ENCODE measurements around the gene URI1. TPM values are rescaled to one million over a fixed set of nuclear protein-coding genes. Genes with fewer than 3 reads are reported as not detected.
"Not testable (repeated sequence)": the region's sequence is repeated elsewhere in the genome, so short reads cannot be mapped to it uniquely, and the experiment has no call there.

Gene URI1
- 10 to 100 TPM; 65.9 to 69.8 TPM for total RNA-seq

GRCh38 chr19:29941828-29942403, at the start of gene URI1:
URI1 (plus strand) TSS chr19:29942239; CDS start chr19:29942548, 309 bp downstream.
- Mint-ChIP-seq H3K4me3 (peak within 1 kb of the TSS; percentile 97), H3K9me3 (peaks cover 4% of the 10 kb centered on the region), H3K4me1 (ENCODE audit: low read depth) (peaks cover 38% of the 10 kb centered on the region), H3K27me3 (ENCODE audit: low read depth) (peaks cover 2% of the 10 kb centered on the region), H3K27ac (peak within 1 kb of the TSS; percentile 90), H3K36me3 (ENCODE audit: low read depth) (peaks cover 11% of the 10 kb centered on the region)
- CTCF ChIA-PET, result interaction anchor here (0.6 to 0.7 kb wide), 5 partner anchors 15 to 585 kb away, joined by 3 read pairs; no protein-coding TSS in a partner anchor
- peak; percentile 94 for DNase-seq
- intact Hi-C loops (cut with micrococcal nuclease), result loop anchor here (1.0 to 10.0 kb wide), 6 partner anchors 97 to 1273 kb away; partner anchors contain the start of gene POP4

- no peaks in the 10 kb centered on the region for H3K4me1 Mint-ChIP-seq (ENCODE audit: low read depth)
- intact Hi-C loops (cut with micrococcal nuclease), result no loop called here
- DNase-seq, result no peak
- no peaks in the 10 kb centered on the region for H3K36me3 Mint-ChIP-seq (ENCODE audit: low read depth)
- H3K27ac Mint-ChIP-seq, result no peak overlapping the region
- no peaks in the 10 kb centered on the region for H3K9me3 Mint-ChIP-seq
- H3K27me3 Mint-ChIP-seq (ENCODE audit: low read depth), result no peaks in the 10 kb centered on the region
- CTCF ChIA-PET, result interaction anchor here (1.4 kb wide), 1 partner anchor 11 kb away, joined by 3 read pairs; no protein-coding TSS in a partner anchor
- H3K4me3 Mint-ChIP-seq, result no peak overlapping the region
Observed at GRCh38 chr19:29893606-29894284, 48.3 kb upstream of the URI1 start.

- H3K9me3 Mint-ChIP-seq, result no peaks in the 10 kb centered on the region
- no peaks in the 10 kb centered on the region for H3K4me1 Mint-ChIP-seq (ENCODE audit: low read depth)
- H3K4me3 Mint-ChIP-seq, result no peak overlapping the region
- no peak overlapping the region for H3K27ac Mint-ChIP-seq
- intact Hi-C loops (cut with micrococcal nuclease), result no loop called here
- no peak for DNase-seq
- H3K36me3 Mint-ChIP-seq (ENCODE audit: low read depth), result no peaks in the 10 kb centered on the region
- H3K27me3 Mint-ChIP-seq (ENCODE audit: low read depth), result no peaks in the 10 kb centered on the region
- CTCF ChIA-PET, result no interaction called here
Observed at GRCh38 chr19:29896802-29897201, 45.2 kb upstream of the URI1 start.

- no peaks in the 10 kb centered on the region for H3K4me1 Mint-ChIP-seq (ENCODE audit: low read depth)
- CTCF ChIA-PET, result no interaction called here
- intact Hi-C loops (cut with micrococcal nuclease), result no loop called here
- no peak overlapping the region for H3K27ac Mint-ChIP-seq
- H3K4me3 Mint-ChIP-seq, result no peak overlapping the region
- no peaks in the 10 kb centered on the region for H3K9me3 Mint-ChIP-seq
- DNase-seq, result no peak
- peaks cover 1% of the 10 kb centered on the region for H3K27me3 Mint-ChIP-seq (ENCODE audit: low read depth)
- H3K36me3 Mint-ChIP-seq (ENCODE audit: low read depth), result no peaks in the 10 kb centered on the region
Observed at GRCh38 chr19:29897466-29897865, 44.6 kb upstream of the URI1 start.

- H3K9me3 Mint-ChIP-seq, result no peaks in the 10 kb centered on the region
- no peak for DNase-seq
- CTCF ChIA-PET, result interaction anchor here (0.7 to 0.9 kb wide), 2 partner anchors 10 to 375 kb away, joined by 3 read pairs; no protein-coding TSS in a partner anchor
- H3K4me3 Mint-ChIP-seq, result no peak overlapping the region
- intact Hi-C loops (cut with micrococcal nuclease), result no loop called here
- peaks cover 2% of the 10 kb centered on the region for H3K27me3 Mint-ChIP-seq (ENCODE audit: low read depth)
- H3K36me3 Mint-ChIP-seq (ENCODE audit: low read depth), result no peaks in the 10 kb centered on the region
- no peaks in the 10 kb centered on the region for H3K4me1 Mint-ChIP-seq (ENCODE audit: low read depth)
- no peak overlapping the region for H3K27ac Mint-ChIP-seq
Observed at GRCh38 chr19:29904017-29904416, 38.0 kb upstream of the URI1 start.

GRCh38 chr19:29908963-29909944, 32.8 kb upstream of the URI1 start:
- no peaks in the 10 kb centered on the region for H3K27me3 Mint-ChIP-seq (ENCODE audit: low read depth)
- H3K9me3 Mint-ChIP-seq, result no peaks in the 10 kb centered on the region
- no peak overlapping the region for H3K4me3 Mint-ChIP-seq
- H3K36me3 Mint-ChIP-seq (ENCODE audit: low read depth), result no peaks in the 10 kb centered on the region
- CTCF ChIA-PET, result no interaction called here
- intact Hi-C loops (cut with micrococcal nuclease), result no loop called here
- H3K27ac Mint-ChIP-seq, result no peak overlapping the region
- no peak for DNase-seq
- no peaks in the 10 kb centered on the region for H3K4me1 Mint-ChIP-seq (ENCODE audit: low read depth)

GRCh38 chr19:29914933-29915332, 27.1 kb upstream of the URI1 start:
- no peak for DNase-seq
- intact Hi-C loops (cut with micrococcal nuclease), result no loop called here
- Mint-ChIP-seq H3K27ac (no peak overlapping the region), H3K4me1 (ENCODE audit: low read depth) (peaks cover 2% of the 10 kb centered on the region), H3K36me3 (ENCODE audit: low read depth) (no peaks in the 10 kb centered on the region), H3K27me3 (ENCODE audit: low read depth) (peaks cover 2% of the 10 kb centered on the region), H3K9me3 (no peaks in the 10 kb centered on the region), H3K4me3 (no peak overlapping the region)
- CTCF ChIA-PET, result no interaction called here

- H3K4me3 Mint-ChIP-seq; H3K27ac Mint-ChIP-seq; intact Hi-C loops (cut with micrococcal nuclease); H3K27me3 Mint-ChIP-seq (ENCODE audit: low read depth); H3K4me1 Mint-ChIP-seq (ENCODE audit: low read depth); H3K36me3 Mint-ChIP-seq (ENCODE audit: low read depth); H3K9me3 Mint-ChIP-seq; CTCF ChIA-PET; DNase-seq: not testable (repeated sequence)
Observed at GRCh38 chr19:29915832-29916231, 26.2 kb upstream of the URI1 start.

GRCh38 chr19:29917911-29918310, 24.1 kb upstream of the URI1 start:
- H3K4me3 Mint-ChIP-seq, result no peak overlapping the region
- peaks cover 2% of the 10 kb centered on the region for H3K4me1 Mint-ChIP-seq (ENCODE audit: low read depth)
- H3K27ac Mint-ChIP-seq, result no peak overlapping the region
- H3K27me3 Mint-ChIP-seq (ENCODE audit: low read depth), result peaks cover 2% of the 10 kb centered on the region
- intact Hi-C loops (cut with micrococcal nuclease), result no loop called here
- no peak for DNase-seq
- CTCF ChIA-PET, result no interaction called here
- H3K36me3 Mint-ChIP-seq (ENCODE audit: low read depth), result no peaks in the 10 kb centered on the region
- H3K9me3 Mint-ChIP-seq, result no peaks in the 10 kb centered on the region

GRCh38 chr19:29918891-29919290, 23.1 kb upstream of the URI1 start:
- Mint-ChIP-seq H3K36me3 (ENCODE audit: low read depth) (no peaks in the 10 kb centered on the region), H3K4me3 (no peak overlapping the region), H3K9me3 (no peaks in the 10 kb centered on the region), H3K27ac (no peak overlapping the region), H3K4me1 (ENCODE audit: low read depth) (peaks cover 2% of the 10 kb centered on the region), H3K27me3 (ENCODE audit: low read depth) (peaks cover 2% of the 10 kb centered on the region)
- no peak for DNase-seq
- CTCF ChIA-PET, result interaction anchor here (0.5 kb wide), 1 partner anchor 11 kb away, joined by 3 read pairs; no protein-coding TSS in a partner anchor
- intact Hi-C loops (cut with micrococcal nuclease), result no loop called here

GRCh38 chr19:29922972-29923371, 19.1 kb upstream of the URI1 start:
- Mint-ChIP-seq H3K27me3 (ENCODE audit: low read depth) (no peaks in the 10 kb centered on the region), H3K4me1 (ENCODE audit: low read depth) (no peaks in the 10 kb centered on the region), H3K36me3 (ENCODE audit: low read depth) (no peaks in the 10 kb centered on the region), H3K27ac (no peak overlapping the region), H3K4me3 (no peak overlapping the region), H3K9me3 (no peaks in the 10 kb centered on the region)
- intact Hi-C loops (cut with micrococcal nuclease), result no loop called here
- CTCF ChIA-PET, result interaction anchor here (0.6 kb wide), 1 partner anchor 684 kb away, joined by 4 read pairs; no protein-coding TSS in a partner anchor
- DNase-seq, result no peak

GRCh38 chr19:29923653-29924052, 18.4 kb upstream of the URI1 start:
- Mint-ChIP-seq H3K27me3 (ENCODE audit: low read depth) (no peaks in the 10 kb centered on the region), H3K4me1 (ENCODE audit: low read depth) (peaks cover 2% of the 10 kb centered on the region), H3K4me3 (no peak overlapping the region), H3K9me3 (no peaks in the 10 kb centered on the region), H3K36me3 (ENCODE audit: low read depth) (no peaks in the 10 kb centered on the region), H3K27ac (no peak overlapping the region)
- CTCF ChIA-PET, result interaction anchor here (0.6 kb wide), 1 partner anchor 684 kb away, joined by 4 read pairs; no protein-coding TSS in a partner anchor
- intact Hi-C loops (cut with micrococcal nuclease), result no loop called here
- no peak for DNase-seq

Data from activated naive CD4-positive, alpha-beta T cell treated with anti-CD3 and anti-CD28 coated beads for 36 hours (primary cell).